Measurements from ENCODE around the gene CEP170. TPM values are rescaled to one million over a fixed set of nuclear protein-coding genes. Genes with fewer than 3 reads are reported as not detected.
"Not testable (repeated sequence)": the region's sequence is repeated elsewhere in the genome, so short reads cannot be mapped to it uniquely, and the experiment has no call there.

CEP170 gene
- total RNA-seq, 6 experiments from 2014 or later, result 12.6 to 24.6 (median 14.6) TPM

- no peak for DNase-seq
- no peaks in the 10 kb centered on the region for H3K4me1 ChIP-seq
- 33% methylated on average over 2 of the region's 2 CpGs for WGBS (ENCODE audit: insufficient coverage, low coverage, low lambda C conversion rate, missing lambda C conversion rate)
These were observed 27.5 kb downstream of the CEP170 start for GRCh38 chr1:243227622-243228021.

DNA sequence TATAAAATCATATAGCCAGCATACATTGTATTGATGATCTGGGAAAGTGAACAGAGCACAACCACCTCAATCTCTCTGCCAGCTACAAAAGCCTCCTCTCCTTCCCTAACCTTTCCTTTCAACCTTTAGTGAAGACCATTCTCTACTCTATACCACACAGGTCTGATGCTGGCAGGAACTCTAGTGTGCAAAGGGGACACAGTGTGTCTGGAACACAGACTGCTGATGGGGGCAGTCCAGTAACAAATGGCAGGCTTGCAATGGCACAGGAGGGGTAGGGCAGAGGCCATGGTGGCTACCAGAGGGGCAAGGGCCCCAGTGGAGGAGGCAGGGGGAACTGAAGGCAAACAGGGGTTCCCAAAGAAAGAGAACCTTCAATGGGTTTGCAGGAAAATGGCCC lies 37.0 kb downstream of the CEP170 start:
- no peaks in the 10 kb centered on the region for H3K9me3 ChIP-seq
- peaks cover 0 to 10% (median 0%) of the 10 kb centered on the region in 4 donors for H3K36me3 ChIP-seq
- no peak for DNase-seq
- no peak overlapping the region for H3K4me3 ChIP-seq
- intact Hi-C loops (cut with DNase I), result no loop called here
- TF ChIP-seq CTCF (IDR thresholded peaks at IDR 0.05) (no peak), POLR2A (IDR thresholded peaks at IDR 0.05) (no peak)
- H3K27me3 ChIP-seq, result no peaks in the 10 kb centered on the region
- no peaks in the 10 kb centered on the region for H3K4me1 ChIP-seq
- no peak overlapping the region for H3K27ac ChIP-seq
- ATAC-seq, result no peak

More at GRCh38 chr1:243227622-243228021, 27.5 kb downstream of the CEP170 start:
- H3K27me3 ChIP-seq, result no peaks in the 10 kb centered on the region
- intact Hi-C loops (cut with DNase I), result no loop called here
- no peak for TF ChIP-seq CTCF (IDR thresholded peaks at IDR 0.05)
- H3K36me3 ChIP-seq, result peaks cover 0 to 5% (median 0%) of the 10 kb centered on the region in 4 donors
- peaks cover 0 to 15% (median 4%) of the 10 kb centered on the region in 4 donors for H3K9me3 ChIP-seq
- ATAC-seq, result no peak
- H3K27ac ChIP-seq, result no peak overlapping the region
- no peak overlapping the region for H3K4me3 ChIP-seq

DNA sequence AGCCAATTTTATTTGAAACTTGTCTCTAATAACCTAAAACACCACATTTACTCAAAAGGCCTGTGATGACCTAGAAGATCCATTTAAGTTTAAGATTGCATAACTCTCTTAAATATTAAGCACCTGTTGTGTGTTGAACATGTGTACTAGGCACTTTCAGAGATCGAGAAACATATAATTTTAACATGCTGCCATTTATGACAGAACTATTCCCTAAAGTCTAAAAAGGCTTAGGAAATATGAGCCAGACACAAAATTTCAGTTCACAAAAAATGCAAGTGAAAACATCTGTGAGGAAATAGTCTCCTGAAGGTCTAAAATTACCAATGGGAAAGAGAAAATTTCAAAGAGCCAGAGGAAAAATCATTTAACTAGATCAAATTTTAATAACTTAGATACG lies 37.7 kb downstream of the CEP170 start:
- no peak for TF ChIP-seq CTCF (IDR thresholded peaks at IDR 0.05)
- TF ChIP-seq POLR2A (IDR thresholded peaks at IDR 0.05), result no peak

GRCh38 chr1:243216741-243217140 lies 38.3 kb downstream of the CEP170 start:
- no peaks in the 10 kb centered on the region for H3K9me3 ChIP-seq
- DNase-seq (no peak), ATAC-seq (no peak)
- no peaks in the 10 kb centered on the region for H3K4me1 ChIP-seq
- no peaks in the 10 kb centered on the region for H3K27me3 ChIP-seq
- H3K36me3 ChIP-seq, result peaks cover 0 to 10% (median 0%) of the 10 kb centered on the region in 4 donors
- H3K27ac ChIP-seq, result no peak overlapping the region
- intact Hi-C loops (cut with DNase I), result no loop called here
- 96% methylated on average over 2 of the region's 2 CpGs for WGBS (ENCODE audit: insufficient coverage, low coverage, low lambda C conversion rate, missing lambda C conversion rate)
- no peak overlapping the region for H3K4me3 ChIP-seq
- TF ChIP-seq CTCF (IDR thresholded peaks at IDR 0.05) (no peak), POLR2A (IDR thresholded peaks at IDR 0.05) (no peak)

More for the DNA sequence above, 37.7 kb downstream of the CEP170 start:
- Histone ChIP-seq H3K4me1 (no peaks in the 10 kb centered on the region), H3K36me3 (peaks cover 0 to 10% (median 0%) of the 10 kb centered on the region in 4 donors), H3K9me3 (no peaks in the 10 kb centered on the region), H3K27me3 (no peaks in the 10 kb centered on the region), H3K27ac (no peak overlapping the region), H3K4me3 (no peak overlapping the region)
- DNase-seq, result no peak
- intact Hi-C loops (cut with DNase I), result no loop called here
- ATAC-seq, result no peak
- WGBS (ENCODE audit: insufficient coverage, low coverage, low lambda C conversion rate, missing lambda C conversion rate), result 89% methylated on average over 2 of the region's 2 CpGs

- ATAC-seq; H3K36me3 ChIP-seq; H3K4me1 ChIP-seq; DNase-seq; H3K27me3 ChIP-seq; H3K4me3 ChIP-seq; H3K9me3 ChIP-seq; H3K27ac ChIP-seq; intact Hi-C loops (cut with DNase I): not testable (repeated sequence)
- 76% methylated on average over 8 of the region's 12 CpGs for WGBS (ENCODE audit: insufficient coverage, low coverage, low lambda C conversion rate, missing lambda C conversion rate)
These were observed 39.7 kb downstream of the CEP170 start for GRCh38 chr1:243215276-243215875.

Measured in right lobe of liver (tissue), 6 donors.